ENCODE results near the gene SRSF1.
"Not testable (repeated sequence)": the region's sequence is repeated elsewhere in the genome, so short reads cannot be mapped to it uniquely, and the experiment has no call there.

Gene SRSF1

DNA sequence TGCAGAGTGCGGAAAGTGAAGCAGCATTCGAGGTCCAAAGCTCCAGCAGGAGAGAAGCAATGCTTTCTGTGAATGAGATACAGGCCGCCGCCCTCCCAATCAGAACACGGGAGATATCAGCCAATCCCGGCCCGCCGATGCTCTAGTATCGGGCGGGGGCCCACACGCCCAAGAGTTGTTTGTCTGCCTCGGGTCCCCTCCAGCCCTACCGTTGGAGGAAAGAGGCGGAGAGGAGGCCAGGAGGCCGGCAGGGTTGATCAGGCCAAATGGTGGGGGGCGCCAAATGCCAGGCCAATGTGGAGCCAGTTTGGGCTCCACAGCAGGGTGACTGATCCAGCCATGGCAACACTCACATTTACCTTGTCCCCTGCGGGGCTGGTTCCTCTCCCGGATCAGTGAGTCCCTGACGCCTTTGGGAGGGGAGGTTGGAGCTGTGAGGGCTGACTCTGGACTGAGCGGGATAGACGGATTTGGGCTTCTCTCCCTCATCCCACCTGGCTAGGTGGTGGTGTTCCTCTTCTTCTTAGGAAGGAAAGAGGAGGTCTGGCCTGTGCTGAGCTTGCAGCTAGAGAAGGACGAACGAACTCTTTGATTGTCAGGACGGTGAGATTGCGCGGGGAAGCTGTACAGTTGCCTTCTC is 41.4 kb downstream of the SRSF1 start:
- no peak for DNase-seq (ENCODE audit: low read depth, low spot score)

DNA sequence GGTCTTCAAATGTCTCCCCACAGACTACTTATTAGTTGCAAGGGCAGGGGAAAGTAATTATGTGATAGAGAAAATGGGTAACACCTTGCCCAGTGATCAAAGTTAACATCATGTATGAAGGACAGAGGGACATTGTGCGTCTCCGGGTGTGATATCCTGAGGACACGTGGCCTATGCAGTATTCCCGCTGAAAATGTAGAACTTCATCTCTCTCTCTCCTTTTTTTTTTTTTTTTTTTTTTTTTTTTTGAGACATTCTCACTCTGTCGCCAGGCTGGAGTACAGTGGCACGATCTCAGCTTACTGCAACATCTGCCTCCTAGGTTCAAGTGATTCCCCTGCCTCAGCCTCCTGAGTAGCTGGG is 43.9 kb downstream of the SRSF1 start:
- no peak for DNase-seq (ENCODE audit: low read depth, low spot score)

DNA sequence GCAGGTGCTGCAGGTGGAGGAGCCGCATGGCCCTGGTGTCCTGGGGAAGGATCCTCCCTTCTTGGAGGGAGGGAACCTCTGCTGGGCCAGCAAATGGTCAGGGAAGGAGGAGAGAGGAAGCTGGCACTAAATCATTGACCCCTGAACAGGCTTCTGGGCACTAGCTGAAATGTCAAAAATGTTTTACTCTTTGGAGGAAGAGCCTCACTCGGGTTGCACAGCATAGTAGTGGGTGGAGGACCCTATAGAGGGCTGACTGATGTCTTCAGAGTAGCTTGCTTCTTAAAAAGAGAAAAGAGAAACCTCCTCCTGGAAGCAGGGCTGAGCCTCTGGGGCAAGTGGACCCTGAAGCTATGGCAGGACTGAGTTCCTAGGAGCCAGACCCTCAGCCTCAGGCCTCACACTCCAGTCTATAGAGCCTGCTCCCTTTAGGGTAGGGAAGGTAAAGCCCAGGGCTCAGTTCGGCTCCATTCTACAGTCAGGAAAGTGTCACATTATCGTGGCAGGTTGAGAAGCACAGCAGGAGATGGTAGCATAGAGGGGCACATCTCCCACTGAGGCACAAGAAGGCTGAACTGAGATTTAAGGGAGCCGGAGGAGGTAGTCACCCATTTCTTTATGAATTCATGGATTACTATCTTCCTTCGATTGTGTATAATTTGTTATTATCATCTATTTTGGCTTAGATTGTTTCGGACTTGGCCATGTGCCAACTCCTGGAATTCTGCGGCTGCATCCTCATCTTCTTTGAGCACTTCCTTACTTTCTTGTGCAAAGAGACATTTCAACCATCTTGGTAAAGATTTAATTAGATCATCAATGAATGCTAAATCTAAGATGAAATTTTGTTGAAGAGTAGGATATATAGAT is 44.5 kb downstream of the SRSF1 start:
- no peak for DNase-seq (ENCODE audit: low read depth, low spot score)

DNA sequence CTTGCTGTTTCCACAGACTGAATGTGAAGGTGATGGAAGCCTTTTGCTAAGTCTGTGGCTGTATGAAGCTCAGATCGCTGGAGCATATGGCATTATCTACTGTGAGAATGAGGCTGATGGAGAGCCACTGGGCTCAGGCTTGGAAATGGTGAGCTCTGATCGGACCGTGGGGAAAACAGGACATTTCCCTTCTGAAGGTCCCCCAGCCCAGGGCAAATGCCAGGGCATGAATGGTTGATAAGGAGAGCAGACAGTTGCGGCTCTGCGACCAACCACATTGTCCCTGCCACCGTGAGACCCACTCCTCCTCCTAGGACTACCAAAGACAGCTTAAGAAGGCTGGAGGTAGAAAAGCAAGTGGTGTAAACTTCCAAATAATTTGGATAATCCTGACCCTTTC is 47.1 kb downstream of the SRSF1 start:
- no peak for DNase-seq (ENCODE audit: low read depth, low spot score)

DNA sequence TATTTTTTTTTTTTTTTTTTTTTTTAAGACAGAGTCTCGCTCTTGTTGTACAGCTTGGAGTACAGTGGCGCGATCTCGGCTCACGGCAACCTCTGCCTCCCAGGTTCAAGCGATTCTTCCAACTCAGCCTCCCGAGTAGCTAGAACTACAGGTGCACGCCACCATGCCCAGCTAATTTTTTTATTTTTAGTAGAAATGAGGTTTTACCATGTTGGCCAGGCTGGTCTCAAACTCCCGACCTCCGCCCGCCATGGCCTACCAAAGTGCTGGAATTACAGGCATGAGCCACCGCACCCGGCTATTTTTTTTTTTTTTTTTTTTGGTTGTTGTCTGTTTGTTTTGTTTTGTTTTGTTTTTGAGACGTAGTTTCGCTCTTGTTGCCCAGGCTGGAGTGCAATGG is 48.7 kb downstream of the SRSF1 start:
- not testable (repeated sequence) for DNase-seq (ENCODE audit: low read depth, low spot score)

DNA sequence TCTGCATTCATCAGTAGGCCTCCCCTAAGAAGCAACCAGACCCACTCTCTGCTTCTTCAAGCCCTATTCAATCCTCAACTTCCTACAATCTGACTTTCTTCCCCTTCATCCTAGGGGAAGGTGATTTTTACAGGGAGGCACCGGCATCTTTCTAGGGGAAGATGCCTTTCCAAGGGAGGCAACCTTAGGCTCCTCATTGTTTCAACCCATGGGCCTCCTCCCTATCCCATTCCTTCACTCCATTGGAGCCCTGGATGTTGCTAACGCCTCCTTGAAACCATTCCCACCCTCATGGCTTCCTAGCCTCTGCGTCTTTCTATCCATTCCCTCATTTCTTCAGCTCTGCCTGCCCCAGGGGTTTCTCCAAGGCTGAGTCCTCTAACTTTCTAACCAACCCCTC is 49.2 kb downstream of the SRSF1 start:
- no peak for DNase-seq (ENCODE audit: low read depth, low spot score)

DNA sequence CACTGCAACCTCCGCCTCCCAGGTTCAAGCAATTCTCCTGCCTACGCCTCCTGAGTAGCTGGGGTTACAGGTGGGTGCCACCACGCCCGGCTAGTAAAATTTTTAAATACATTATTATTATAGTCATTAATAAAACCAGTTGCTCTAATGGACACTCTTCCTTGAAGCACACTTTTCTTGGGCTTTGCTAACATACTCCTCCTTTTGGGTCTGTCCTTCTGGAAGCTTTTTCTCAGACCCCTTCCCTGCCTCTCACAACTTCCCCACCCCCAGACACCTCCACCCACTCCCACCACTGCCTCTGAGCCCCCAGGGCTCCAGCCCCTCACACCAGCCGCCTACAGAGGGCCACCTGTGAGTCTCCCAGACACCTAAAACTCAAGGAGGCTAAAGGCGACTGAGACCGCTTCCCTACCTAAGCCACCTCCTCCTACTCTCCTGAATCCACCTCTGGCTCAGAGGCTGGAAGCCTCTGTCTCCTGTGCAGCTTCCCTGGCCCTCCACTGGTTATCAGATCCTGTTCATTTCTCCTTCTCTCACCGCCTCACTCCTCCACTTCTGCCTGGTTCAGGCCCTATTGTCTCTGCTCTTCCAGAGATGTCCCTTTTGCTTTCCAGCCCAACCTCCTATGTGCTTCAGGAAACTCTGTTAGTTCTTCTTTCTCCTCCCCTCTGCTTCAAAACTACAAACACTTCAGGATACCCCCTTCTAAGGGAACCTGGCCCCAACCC is 49.8 kb downstream of the SRSF1 start:
- no peak for DNase-seq (ENCODE audit: low read depth, low spot score)

DNA sequence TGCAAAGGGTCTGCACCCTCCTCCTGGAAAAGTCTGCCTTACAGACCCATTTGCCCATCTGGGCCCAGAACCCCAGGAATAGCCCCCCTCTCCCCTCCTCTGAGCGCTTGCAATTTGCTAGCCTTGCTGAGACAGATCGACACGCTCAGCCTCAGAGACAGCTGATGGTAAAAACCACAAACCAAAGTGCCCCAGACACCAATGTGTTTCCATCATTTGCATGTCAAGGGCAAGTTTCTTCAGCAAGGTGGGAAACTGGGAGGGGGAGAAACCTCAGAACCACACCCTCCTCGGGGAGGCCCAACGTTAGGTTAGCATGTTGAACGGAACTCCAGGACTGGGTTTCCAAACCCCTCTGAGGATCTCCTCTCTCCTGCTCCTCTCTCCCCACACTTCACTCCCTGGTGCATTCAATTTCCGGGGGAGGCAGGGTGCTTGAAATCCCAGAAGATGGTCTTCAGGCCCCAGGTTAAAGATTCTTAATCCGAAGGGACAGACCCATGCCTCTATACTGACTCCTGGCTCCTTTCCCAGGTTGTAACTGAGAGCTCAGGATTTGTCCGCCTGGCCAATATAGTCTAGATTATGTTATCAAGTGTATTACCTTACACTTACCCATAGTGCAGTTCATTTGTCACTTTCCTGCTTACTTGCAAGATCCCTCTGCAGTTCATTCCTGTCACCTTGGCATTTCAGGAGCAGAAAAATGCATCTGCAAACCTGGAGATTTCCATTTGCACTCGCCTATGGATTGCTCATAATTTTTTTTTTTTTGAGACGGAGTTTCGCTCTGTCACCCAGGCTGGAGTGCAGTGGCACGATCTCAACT is 50.5 kb downstream of the SRSF1 start:
- peak; percentile 44 for DNase-seq (ENCODE audit: low read depth, low spot score)

DNA sequence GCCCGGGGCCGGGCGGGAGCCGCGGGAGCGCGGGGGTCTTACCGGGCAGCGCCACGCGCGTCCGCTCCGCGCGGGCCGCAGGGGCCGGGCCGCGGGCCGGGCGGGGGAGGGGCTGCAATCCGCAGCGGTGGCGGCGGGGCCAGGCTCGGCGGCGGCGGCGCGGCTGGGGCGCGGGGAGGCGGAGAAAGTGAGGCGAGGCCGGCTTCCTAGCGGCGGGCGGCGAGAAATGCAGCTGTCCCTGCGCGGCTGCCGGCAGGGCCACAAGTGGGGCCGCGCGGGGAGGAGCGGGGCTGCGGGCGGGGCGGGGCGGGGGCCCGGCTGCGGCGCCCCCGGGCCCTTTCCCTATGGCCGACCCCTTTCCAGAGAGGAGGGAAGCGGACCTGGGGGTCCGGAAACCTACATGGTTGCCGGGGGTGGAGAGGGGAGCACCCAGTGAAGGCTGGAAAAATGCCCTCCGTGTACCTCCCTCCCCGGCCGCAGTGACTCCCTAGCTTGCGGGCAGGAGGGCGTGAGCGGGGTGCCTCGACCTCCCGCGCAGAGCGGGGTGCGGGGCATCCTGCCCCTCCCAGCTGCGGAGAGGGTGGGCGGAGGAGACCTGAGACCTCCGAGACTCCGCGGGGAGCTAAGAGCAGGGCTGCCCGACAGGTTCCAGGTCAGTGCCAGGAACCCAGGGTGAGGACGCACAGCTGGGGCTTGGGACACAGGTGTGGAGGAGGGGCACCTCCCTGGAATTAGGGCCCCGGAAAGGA is 51.7 kb downstream of the SRSF1 start, which contains the start of gene CUEDC1:
Gene CUEDC1 (minus strand): TSS at position 230 of the 749 bp plus-strand sequence. CDS start 69,848 bp downstream, outside the sequence.
- DNase-seq (ENCODE audit: low read depth, low spot score): peak; percentile 89

DNA sequence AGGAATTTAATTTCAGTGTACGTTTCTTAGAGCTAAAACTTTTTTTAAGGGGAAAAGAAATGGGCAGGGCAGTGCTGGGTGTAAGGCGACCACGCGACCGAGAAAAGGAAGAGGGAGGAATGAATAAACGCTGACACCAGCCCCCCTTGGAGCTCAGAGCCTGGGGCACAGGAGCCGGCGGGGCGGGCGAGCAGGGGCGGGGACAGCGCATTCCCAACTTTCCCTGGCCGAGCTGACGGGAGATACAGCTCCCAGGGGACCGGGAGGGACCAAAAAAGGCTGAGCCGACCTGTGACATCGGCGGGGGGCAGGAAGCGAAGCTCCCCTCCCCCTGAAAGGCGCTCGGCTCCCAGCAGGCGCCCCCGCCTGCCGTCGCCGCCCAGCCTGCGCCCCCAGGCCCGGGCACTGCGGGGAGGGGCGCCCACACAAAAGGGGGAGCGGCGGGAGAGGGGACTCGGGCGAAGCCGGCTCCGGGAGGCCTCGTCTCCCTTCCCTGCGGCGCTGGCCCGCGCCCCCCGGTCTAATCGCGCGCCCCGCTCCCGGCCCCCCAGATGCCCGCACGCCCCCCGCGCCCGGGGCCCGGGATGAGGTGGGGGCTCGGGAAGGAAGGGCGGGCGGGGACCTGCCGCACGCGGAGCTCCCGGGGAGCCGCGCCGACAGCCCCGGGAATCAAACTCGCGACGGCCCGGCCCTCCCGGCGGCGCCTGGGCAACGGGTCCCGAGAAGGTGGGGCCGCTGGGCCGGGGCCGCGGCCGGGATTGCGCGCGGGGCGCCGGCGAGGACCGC is 52.5 kb downstream of the SRSF1 start:
- peak; percentile 88 for DNase-seq (ENCODE audit: low read depth, low spot score)

DNA sequence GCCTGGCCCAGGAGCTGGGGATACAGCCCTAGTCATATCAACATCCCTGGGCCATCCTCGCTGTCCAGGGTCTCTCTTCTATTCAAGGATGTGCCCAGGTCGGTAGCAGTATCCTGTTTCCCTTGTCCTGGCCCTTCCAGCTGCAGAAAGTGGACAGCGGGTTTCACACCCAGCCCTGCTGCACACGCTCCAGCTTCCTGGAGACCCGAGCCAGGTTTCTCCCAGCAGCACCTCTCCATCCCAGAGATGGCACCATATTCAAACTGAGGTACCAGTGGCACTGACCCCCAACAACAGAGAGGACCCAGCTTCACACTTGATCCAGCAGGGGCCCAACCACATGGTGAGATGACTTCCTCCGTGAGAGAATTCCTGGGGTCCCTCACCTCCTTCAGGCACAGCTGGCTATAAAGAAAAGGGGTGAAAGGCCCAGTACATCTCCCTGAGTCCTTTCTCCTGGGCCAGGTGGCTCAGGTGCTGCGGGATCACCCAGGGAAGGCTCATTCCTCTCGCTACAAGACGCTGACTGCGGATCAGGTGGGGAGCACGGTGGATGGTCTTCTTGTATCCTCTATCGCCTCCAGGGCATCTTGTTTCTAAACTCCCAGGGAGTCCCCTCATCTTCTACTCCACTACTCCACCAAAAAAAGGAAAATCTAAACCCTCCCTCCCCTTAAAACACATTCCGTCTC is 53.2 kb downstream of the SRSF1 start:
- no peak for DNase-seq (ENCODE audit: low read depth, low spot score)

All from astrocyte of the hippocampus (primary cell).